Gastroesophageal sphincter (tissue), 4 donors: ENCODE results near the gene ARID3A. TPM values are rescaled to one million over a fixed set of nuclear protein-coding genes. Genes with fewer than 3 reads are reported as not detected.

Experiments used
- ATAC-seq: fragments of 150-250 bp; one replicate; pipeline ENCODE4 v1.9.1; 2016; ENCODE audit warnings: mild to moderate bottlenecking, moderate library complexity
- H3K27ac ChIP-seq, 4 donors: fragments of 200-600 bp; sonication (generic) in 3 of 4; 1 replicate in 3 of 4; 2 replicates in 1 of 4; pipeline ENCODE4 v1.5.1; 2016 to 2019
- H3K27me3 ChIP-seq: fragments of 200-600 bp; sonication (generic); one replicate; pipeline ENCODE4 v1.5.1; 2019
- H3K36me3 ChIP-seq, 2 donors: fragments of 200-600 bp; sonication (generic); one replicate each; pipeline ENCODE4 v1.5.1; 2019; ENCODE audit warnings: control low read depth in 1 of 2
- H3K4me1 ChIP-seq, 3 donors: fragments of 200-600 bp; sonication (generic); 1 replicate in 2 of 3; 2 replicates in 1 of 3; pipeline ENCODE4 v1.5.1; 2016 to 2019; ENCODE audit warnings: control low read depth in 2 of 3
- H3K4me3 ChIP-seq, 2 donors: fragments of 200-600 bp; sonication (generic); one replicate each; pipeline ENCODE4 v1.5.1; 2019; ENCODE audit warnings: mild to moderate bottlenecking in 1 of 2, moderate library complexity in 1 of 2
- H3K9me3 ChIP-seq, 3 donors: fragments of 200-600 bp; sonication (generic); one replicate each; pipeline ENCODE4 v1.5.1; 2017 to 2019; ENCODE audit warnings: control low read depth in 2 of 3
- EP300 ChIP-seq: sonication (generic); formaldehyde crosslinking; IDR thresholded peaks from one replicate; pipeline ENCODE4 v1.6.1; 2017; ENCODE audit warnings: antibody characterized with exemption, mild to moderate bottlenecking
- POLR2A ChIP-seq, 2 donors: fragments of 450-650 bp; IDR thresholded peaks; one replicate each; pipeline ENCODE4 v1.6.1; 2017; ENCODE audit warnings: antibody characterized with exemption in 2 of 2, mild to moderate bottlenecking in 2 of 2, moderate library complexity in 1 of 2
- POLR2AphosphoS5 ChIP-seq: sonication (generic); formaldehyde crosslinking; IDR thresholded peaks from one replicate; pipeline ENCODE4 v1.6.1; 2017; ENCODE audit warnings: antibody characterized with exemption
- WGBS, 2 donors: methylation state at CpG; one replicate each; pipeline ENCODE4 v1.1.5; 2018; ENCODE audit warnings: low coverage in 1 of 2; 5-methylcytosine and 5-hydroxymethylcytosine counted together
- total RNA-seq, 4 donors: library from RNA; depleted of rRNA; stranded (reverse); fragments of >200 nt; gene quantifications; one replicate each; pipeline ENCODE4 v1.1.0, GENCODE V29; 2016
- TF ChIP-seq, protein P1 (sequence below), 4 experiments: fragments of 200-600 bp in 2 of 4; fragments of 450-650 bp in 2 of 4; sonication (generic) in 1 of 4; IDR thresholded peaks; one replicate each; pipeline ENCODE4 v1.5.1; 2017 to 2019; ENCODE audit warnings: antibody characterized with exemption in 4 of 4, mild to moderate bottlenecking in 2 of 4, moderate library complexity in 2 of 4

The ARID3A gene
- total RNA-seq, 4 donors from 2014 or later, result 3.6 to 6.2 (median 4.9) TPM

DNA sequence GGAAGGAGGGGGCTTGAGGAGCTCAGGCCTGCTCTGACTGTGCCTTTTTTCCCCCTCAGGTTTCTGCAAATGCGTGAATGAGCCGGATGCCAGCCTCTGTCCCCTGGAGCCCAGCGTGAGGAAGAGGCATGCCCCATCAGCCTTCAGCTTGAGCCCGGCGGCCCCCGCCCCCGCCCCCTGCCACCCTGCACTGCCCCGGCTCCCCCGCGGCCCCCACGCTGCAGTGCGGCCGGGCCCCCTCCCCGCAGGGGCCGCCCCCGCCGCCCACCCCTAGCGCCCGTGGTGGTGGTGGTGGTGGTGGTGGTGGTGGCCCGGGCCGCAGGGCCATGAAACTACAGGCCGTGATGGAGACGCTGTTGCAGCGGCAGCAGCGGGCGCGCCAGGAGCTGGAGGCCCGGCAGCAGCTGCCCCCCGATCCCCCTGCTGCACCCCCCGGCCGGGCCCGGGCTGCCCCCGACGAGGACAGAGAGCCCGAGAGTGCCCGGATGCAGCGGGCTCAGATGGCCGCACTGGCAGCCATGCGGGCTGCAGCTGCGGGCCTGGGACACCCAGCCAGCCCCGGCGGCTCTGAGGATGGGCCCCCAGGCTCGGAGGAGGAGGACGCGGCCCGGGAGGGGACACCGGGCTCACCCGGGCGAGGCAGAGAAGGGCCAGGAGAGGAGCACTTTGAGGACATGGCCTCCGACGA is 3.5 kb downstream of the ARID3A start:
- no peaks in the 10 kb centered on the region for H3K9me3 ChIP-seq
- H3K27me3 ChIP-seq, result no peaks in the 10 kb centered on the region
- peaks cover 0 to 61% (median 30%) of the 10 kb centered on the region in 3 donors for H3K4me1 ChIP-seq
- peak overlapping the region in 1 of 4 donors; percentile 84 for H3K27ac ChIP-seq
- WGBS, 2 donors, result no CpG with 5 or more reads among the region's 51 CpGs
- H3K36me3 ChIP-seq, result peaks cover 0 to 15% of the 10 kb centered on the region in 2 donors
- TF ChIP-seq, protein P1, sequence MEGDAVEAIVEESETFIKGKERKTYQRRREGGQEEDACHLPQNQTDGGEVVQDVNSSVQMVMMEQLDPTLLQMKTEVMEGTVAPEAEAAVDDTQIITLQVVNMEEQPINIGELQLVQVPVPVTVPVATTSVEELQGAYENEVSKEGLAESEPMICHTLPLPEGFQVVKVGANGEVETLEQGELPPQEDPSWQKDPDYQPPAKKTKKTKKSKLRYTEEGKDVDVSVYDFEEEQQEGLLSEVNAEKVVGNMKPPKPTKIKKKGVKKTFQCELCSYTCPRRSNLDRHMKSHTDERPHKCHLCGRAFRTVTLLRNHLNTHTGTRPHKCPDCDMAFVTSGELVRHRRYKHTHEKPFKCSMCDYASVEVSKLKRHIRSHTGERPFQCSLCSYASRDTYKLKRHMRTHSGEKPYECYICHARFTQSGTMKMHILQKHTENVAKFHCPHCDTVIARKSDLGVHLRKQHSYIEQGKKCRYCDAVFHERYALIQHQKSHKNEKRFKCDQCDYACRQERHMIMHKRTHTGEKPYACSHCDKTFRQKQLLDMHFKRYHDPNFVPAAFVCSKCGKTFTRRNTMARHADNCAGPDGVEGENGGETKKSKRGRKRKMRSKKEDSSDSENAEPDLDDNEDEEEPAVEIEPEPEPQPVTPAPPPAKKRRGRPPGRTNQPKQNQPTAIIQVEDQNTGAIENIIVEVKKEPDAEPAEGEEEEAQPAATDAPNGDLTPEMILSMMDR (IDR thresholded peaks at IDR 0.05), result no peak
- no peak for TF ChIP-seq EP300
- TF ChIP-seq POLR2AphosphoS5, result no peak
- no peak for TF ChIP-seq POLR2A (IDR thresholded peaks at IDR 0.05)
- H3K4me3 ChIP-seq, result no peak overlapping the region
- ATAC-seq, result no peak

DNA sequence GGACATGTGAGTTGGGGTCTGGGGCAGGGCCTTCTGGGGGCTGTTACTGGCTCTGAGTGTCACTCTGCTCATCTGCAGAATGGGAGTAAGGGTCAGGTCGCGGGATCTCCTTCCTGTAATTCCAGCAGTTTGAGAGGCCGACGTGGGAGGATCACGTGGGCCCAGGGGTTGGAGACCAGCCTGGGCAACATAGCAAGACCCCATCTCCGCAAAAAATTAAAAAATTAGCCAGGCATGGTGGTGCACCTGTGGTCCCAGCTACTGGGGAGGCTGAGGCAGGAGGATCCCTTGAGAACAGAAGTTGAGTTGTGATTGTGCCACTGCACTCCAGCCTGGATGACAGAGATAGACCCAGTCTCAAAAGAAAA is 4.0 kb downstream of the ARID3A start:
- TF ChIP-seq, protein P1 (IDR thresholded peaks at IDR 0.05), result no peak
- no peak for TF ChIP-seq EP300
- no peak for TF ChIP-seq POLR2AphosphoS5
- TF ChIP-seq POLR2A (IDR thresholded peaks at IDR 0.05), result no peak
- Histone ChIP-seq H3K4me3 (no peak overlapping the region), H3K27me3 (no peaks in the 10 kb centered on the region), H3K9me3 (no peaks in the 10 kb centered on the region), H3K36me3 (peaks cover 0 to 15% of the 10 kb centered on the region in 2 donors), H3K27ac (no peak overlapping the region), H3K4me1 (peaks cover 0 to 61% (median 30%) of the 10 kb centered on the region in 3 donors)
- no peak for ATAC-seq
- no CpG with 5 or more reads among the region's 6 CpGs for WGBS, 2 donors

DNA sequence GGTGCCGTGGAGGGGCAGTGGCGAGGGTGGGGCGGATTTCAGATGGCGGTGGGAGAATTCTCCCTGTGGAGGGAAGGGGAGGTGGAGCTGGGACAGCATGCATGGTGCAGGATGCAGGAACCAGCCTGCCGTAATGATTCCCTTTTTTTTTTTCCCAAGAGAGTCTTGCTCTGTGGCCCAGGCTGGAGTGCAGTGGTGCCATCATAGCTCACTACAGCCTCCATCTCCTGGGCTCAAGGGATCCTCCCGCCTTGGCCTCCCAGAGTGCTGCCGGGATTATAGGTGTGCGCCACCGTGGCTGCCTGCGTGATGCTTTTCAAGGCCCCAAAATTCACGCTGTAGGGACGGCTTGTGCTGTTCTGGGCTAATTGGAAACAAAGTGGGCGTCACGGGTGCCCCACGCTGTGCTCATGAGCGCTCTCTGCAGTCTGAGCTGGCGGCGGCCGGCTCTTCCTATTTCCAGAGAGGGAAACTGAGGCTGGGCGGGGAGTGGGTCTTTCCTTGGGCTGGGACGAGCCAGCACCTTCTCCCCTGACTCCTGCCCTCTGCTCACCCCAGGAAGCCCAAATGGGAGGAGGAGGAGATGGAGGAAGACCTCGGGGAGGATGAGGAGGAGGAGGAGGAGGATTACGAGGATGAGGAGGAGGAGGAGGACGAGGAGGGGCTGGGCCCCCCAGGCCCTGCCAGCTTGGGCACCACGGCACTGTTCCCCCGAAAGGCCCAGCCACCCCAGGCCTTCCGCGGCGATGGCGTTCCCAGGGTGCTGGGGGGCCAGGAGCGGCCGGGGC is 6.2 kb downstream of the ARID3A start:
- no peak overlapping the region for H3K4me3 ChIP-seq
- TF ChIP-seq POLR2A (IDR thresholded peaks at IDR 0.05), result no peak
- TF ChIP-seq POLR2AphosphoS5, result no peak
- TF ChIP-seq EP300, result no peak
- TF ChIP-seq, protein P1 (IDR thresholded peaks at IDR 0.05), result no peak
- ATAC-seq, result no peak
- H3K27ac ChIP-seq, result peak overlapping the region in 3 of 4 donors; percentile 80 to 81 (median 81)
- WGBS, 2 donors, result 75 to 97% methylated on average over 4 to 5 of the region's 32 CpGs
- peaks cover 0 to 15% of the 10 kb centered on the region in 2 donors for H3K36me3 ChIP-seq
- H3K27me3 ChIP-seq, result no peaks in the 10 kb centered on the region
- H3K9me3 ChIP-seq, result no peaks in the 10 kb centered on the region
- H3K4me1 ChIP-seq, result peaks cover 0 to 60% (median 35%) of the 10 kb centered on the region in 3 donors

DNA sequence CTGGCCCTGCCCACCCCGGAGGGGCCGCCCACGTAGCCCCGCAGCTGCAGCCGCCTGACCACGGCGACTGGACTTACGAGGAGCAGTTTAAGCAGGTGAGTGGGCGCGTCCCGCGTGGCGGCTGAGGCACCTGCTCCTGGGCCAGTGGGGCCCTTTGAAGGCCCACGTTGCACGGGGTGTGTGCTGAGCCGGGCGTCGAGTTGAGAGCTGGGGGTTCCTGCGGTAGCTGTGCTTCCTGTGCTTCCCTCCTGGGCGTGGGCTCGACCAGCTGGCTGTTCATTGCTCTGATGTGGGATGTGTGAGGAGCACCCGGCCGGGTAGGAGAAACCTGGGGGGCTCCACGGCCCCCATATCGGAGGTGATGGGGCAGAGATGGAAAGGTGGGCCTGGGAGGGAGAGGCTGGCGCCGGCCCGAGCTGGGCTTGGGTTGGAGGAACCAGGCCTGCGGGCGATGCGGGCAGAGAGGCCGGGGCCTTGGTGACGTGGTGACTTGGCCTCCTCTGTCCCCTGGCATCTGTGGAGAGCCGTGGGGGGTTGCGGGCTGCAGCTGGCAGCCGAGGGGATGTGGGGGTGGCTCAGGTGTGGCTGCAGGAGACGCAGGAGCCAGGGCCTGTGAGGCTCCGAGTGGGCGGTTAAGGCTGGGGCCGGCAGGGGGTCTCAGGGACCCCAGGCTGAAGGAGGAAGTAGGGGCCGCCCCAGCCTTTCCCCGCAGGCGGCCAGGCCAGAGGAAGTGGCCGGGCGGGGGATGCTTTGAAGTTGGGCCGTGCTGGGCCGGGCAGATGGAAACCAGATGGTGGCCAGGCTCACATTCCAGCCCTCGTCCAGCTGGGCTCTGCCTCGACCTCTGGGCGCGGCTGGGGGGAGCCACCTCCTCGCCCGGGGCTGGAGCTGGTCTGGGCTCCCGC is 7.1 kb downstream of the ARID3A start:
- WGBS, 2 donors, result 20 to 64% methylated on average over 2 to 7 of the region's 54 CpGs
- Histone ChIP-seq H3K27ac (peak overlapping the region in 3 of 4 donors; percentile 80 to 81 (median 81)), H3K9me3 (no peaks in the 10 kb centered on the region), H3K4me3 (peak overlapping the region in 1 of 2 donors; percentile 16), H3K27me3 (no peaks in the 10 kb centered on the region), H3K36me3 (peaks cover 0 to 15% of the 10 kb centered on the region in 2 donors), H3K4me1 (peaks cover 0 to 51% (median 30%) of the 10 kb centered on the region in 3 donors)
- TF ChIP-seq POLR2AphosphoS5 (peak; percentile 93), POLR2A (IDR thresholded peaks at IDR 0.05) (no peak), EP300 (no peak)
- TF ChIP-seq, protein P1 (IDR thresholded peaks at IDR 0.05), result peak in 1 of 4 experiments; percentile 14
- peak; percentile 87 for ATAC-seq
